AG09319 (cell line): Measurements from ENCODE around the gene CANT1.

Experiments
- DNase-seq: peaks from one replicate; pipeline ENCODE4 v3.0.0-alpha.2; 2010; ENCODE audit warnings: low read depth; ENCODE audit errors: extremely low read depth
- CTCF ChIP-seq: IDR thresholded peaks from 2 replicates; pipeline ENCODE4 v1.5.1; 2011; ENCODE audit warnings: low read depth, mild to moderate bottlenecking, inconsistent platforms, low read length, moderate library complexity

CANT1 gene

GRCh38 chr17:79002291-79002690 is 7.3 kb downstream of the CANT1 start:
- no peak for DNase-seq
- no peak for TF ChIP-seq CTCF

GRCh38 chr17:79001190-79002020 is 8.2 kb downstream of the CANT1 start:
- TF ChIP-seq CTCF: no peak
- no peak for DNase-seq

GRCh38 chr17:79000396-79001189 is 9.0 kb downstream of the CANT1 start:
- no peak for TF ChIP-seq CTCF
- DNase-seq: no peak

GRCh38 chr17:78999947-79000395 is 9.6 kb downstream of the CANT1 start:
- no peak for DNase-seq
- TF ChIP-seq CTCF: no peak

GRCh38 chr17:78999056-78999768 is 10.4 kb downstream of the CANT1 start:
- no peak for DNase-seq
- no peak for TF ChIP-seq CTCF

- TF ChIP-seq CTCF: no peak
- DNase-seq: no peak
Measured at GRCh38 chr17:78998311-78999055, 11.1 kb downstream of the CANT1 start.
